GM18502 (cell line): Measurements from ENCODE around the gene SLC39A12.
A peak's percentile ranks its signal among the peaks of the same experiment; 100 is the strongest.
"Not testable (repeated sequence)": the region's sequence is repeated elsewhere in the genome, so short reads cannot be mapped to it uniquely, and the experiment has no call there.

Experiments
- ATAC-seq: cut with Tn5 transposase; IDR thresholded peaks from one replicate; pipeline ENCODE4 v1.9.1; 2021; ENCODE audit warnings: mild to moderate bottlenecking; ENCODE audit not compliant: unreplicated experiment, poor library complexity

SLC39A12 gene

GRCh38 chr10:17951868-17952371, at the start of gene SLC39A12:
Gene SLC39A12, plus strand, starts transcription at chr10:17951918. Its CDS starts 1,359 bp downstream, at chr10:17953277.
- ATAC-seq, result no peak

- no peak for ATAC-seq
These were observed 47.2 kb upstream of the SLC39A12 start for GRCh38 chr10:17904564-17904963.

- ATAC-seq, result no peak
These were observed 46.2 kb upstream of the SLC39A12 start for GRCh38 chr10:17905491-17905890.

GRCh38 chr10:17906002-17906401, 45.7 kb upstream of the SLC39A12 start:
- ATAC-seq, result no peak

GRCh38 chr10:17907641-17908040, 44.1 kb upstream of the SLC39A12 start:
- no peak for ATAC-seq

- peak; percentile 71 for ATAC-seq
These were observed 41.5 kb upstream of the SLC39A12 start for GRCh38 chr10:17910125-17910789.

GRCh38 chr10:17912754-17913153, 39.0 kb upstream of the SLC39A12 start:
- no peak for ATAC-seq

GRCh38 chr10:17913604-17914003, 38.1 kb upstream of the SLC39A12 start:
- no peak for ATAC-seq

GRCh38 chr10:17914169-17915045, 37.3 kb upstream of the SLC39A12 start:
- ATAC-seq, result no peak

GRCh38 chr10:17915181-17915580, 36.5 kb upstream of the SLC39A12 start:
- ATAC-seq, result no peak

- no peak for ATAC-seq
These were observed 33.4 kb upstream of the SLC39A12 start for GRCh38 chr10:17918187-17918903.

GRCh38 chr10:17921378-17921777, 30.3 kb upstream of the SLC39A12 start:
- ATAC-seq, result no peak

GRCh38 chr10:17923728-17924127, 28.0 kb upstream of the SLC39A12 start:
- ATAC-seq, result no peak

- no peak for ATAC-seq
These were observed 8.5 kb upstream of the SLC39A12 start for GRCh38 chr10:17943033-17943745.

GRCh38 chr10:17950269-17950668, 1.4 kb upstream of the SLC39A12 start:
- not testable (repeated sequence) for ATAC-seq

GRCh38 chr10:17950726-17951125, 992 bp upstream of the SLC39A12 start:
- ATAC-seq, result no peak

GRCh38 chr10:17954372-17954771, 2.7 kb downstream of the SLC39A12 start:
- ATAC-seq, result not testable (repeated sequence)

GRCh38 chr10:17954861-17955260, 3.1 kb downstream of the SLC39A12 start:
- ATAC-seq, result no peak

- no peak for ATAC-seq
These were observed 6.3 kb downstream of the SLC39A12 start for GRCh38 chr10:17958049-17958448.

GRCh38 chr10:17959870-17960269, 8.2 kb downstream of the SLC39A12 start:
- no peak for ATAC-seq
